Transverse colon (tissue), 4 donors: ENCODE data around the gene PLIN4. TPM values are rescaled to one million over a fixed set of nuclear protein-coding genes. Genes with fewer than 3 reads are reported as not detected.
"Not testable (repeated sequence)": the region's sequence is repeated elsewhere in the genome, so short reads cannot be mapped to it uniquely, and the experiment has no call there.

Experiments used
- DNase-seq: peaks from one replicate; pipeline ENCODE4 v3.0.0-alpha.2; 2019
- H3K27ac ChIP-seq, 4 donors: fragments of 200-600 bp; sonication (generic); 2 replicates each; pipeline ENCODE4 v1.5.1; 2016 to 2018; ENCODE audit warnings: inconsistent platforms in 4 of 4
- H3K27me3 ChIP-seq: fragments of 200-600 bp; sonication (generic); 2 replicates; pipeline ENCODE4 v1.5.1; 2017; ENCODE audit warnings: inconsistent platforms
- H3K36me3 ChIP-seq, 4 donors: fragments of 200-600 bp; sonication (generic); 2 replicates each; pipeline ENCODE4 v1.5.1; 2017 to 2019; ENCODE audit warnings: inconsistent platforms in 4 of 4
- H3K4me1 ChIP-seq, 4 donors: fragments of 200-600 bp; sonication (generic); 2 replicates each; pipeline ENCODE4 v1.5.1; 2017 to 2020; ENCODE audit warnings: inconsistent platforms in 4 of 4
- H3K4me3 ChIP-seq, 4 donors: fragments of 200-600 bp; sonication (generic); 1 replicate in 1 of 4; 2 replicates in 3 of 4; pipeline versions ENCODE4 v1.5.1 to v1.6.1; 2017 to 2019; ENCODE audit warnings: inconsistent platforms in 4 of 4
- H3K9me3 ChIP-seq, 2 donors: fragments of 200-600 bp; sonication (generic); 2 replicates each; pipeline ENCODE4 v1.5.1; 2017 to 2019; ENCODE audit warnings: inconsistent platforms in 2 of 2
- CTCF ChIP-seq, 5 experiments: fragments of 200-600 bp in 3 of 5; fragments of 450-650 bp in 2 of 5; sonication (generic) in 3 of 5; IDR thresholded peaks; 1 replicate in 2 of 5; 2 replicates in 3 of 5; pipeline ENCODE4 v1.5.1; 2016 to 2017; ENCODE audit warnings: antibody characterized with exemption in 5 of 5, inconsistent platforms in 3 of 5, mild to moderate bottlenecking in 2 of 5, moderate library complexity in 1 of 5
- EP300 ChIP-seq: sonication (generic); formaldehyde crosslinking; IDR thresholded peaks from one replicate; pipeline ENCODE4 v1.6.1; 2017; ENCODE audit warnings: antibody characterized with exemption, low read depth
- POLR2A ChIP-seq: fragments of 450-650 bp; IDR thresholded peaks from one replicate; pipeline ENCODE4 v1.6.1; 2016; ENCODE audit warnings: antibody characterized with exemption, mild to moderate bottlenecking, moderate library complexity
- POLR2AphosphoS5 ChIP-seq, 3 donors: sonication (generic); formaldehyde crosslinking; IDR thresholded peaks; one replicate each; pipeline ENCODE4 v1.6.1; 2016; ENCODE audit warnings: antibody characterized with exemption in 3 of 3
- WGBS, 2 donors: methylation state at CpG; one replicate each; pipeline ENCODE4 v1.1.5; 2018; ENCODE audit warnings: low coverage in 1 of 2; 5-methylcytosine and 5-hydroxymethylcytosine counted together
- in situ Hi-C, 4 donors: fragments of 200-750 bp; cut with MboI; loops; one replicate each; pipeline versions ENCODE4 v1.15.0 to v1.15.1; 2017; ENCODE audit warnings: low sequenced_read_pairs in 3 of 4, low pct_ligation_motif_present in 1 of 4, low pct_unique_long_range_greater_than_20kb in 1 of 4
- intact Hi-C: fragments of 100-400 bp; cut with DNase I; formaldehyde crosslinking; loops from one replicate; pipeline ENCODE4 v1.15.1; 2023; ENCODE audit warnings: low total_unique reads
- total RNA-seq, 4 donors: library from RNA; depleted of rRNA; stranded (reverse); fragments of >200 nt; gene quantifications; one replicate each; pipeline ENCODE4 v1.1.0, GENCODE V29; 2016

PLIN4 gene
- total RNA-seq, 4 donors from 2014 or later, result 8.9 to 33.7 (median 22.2) TPM

DNA sequence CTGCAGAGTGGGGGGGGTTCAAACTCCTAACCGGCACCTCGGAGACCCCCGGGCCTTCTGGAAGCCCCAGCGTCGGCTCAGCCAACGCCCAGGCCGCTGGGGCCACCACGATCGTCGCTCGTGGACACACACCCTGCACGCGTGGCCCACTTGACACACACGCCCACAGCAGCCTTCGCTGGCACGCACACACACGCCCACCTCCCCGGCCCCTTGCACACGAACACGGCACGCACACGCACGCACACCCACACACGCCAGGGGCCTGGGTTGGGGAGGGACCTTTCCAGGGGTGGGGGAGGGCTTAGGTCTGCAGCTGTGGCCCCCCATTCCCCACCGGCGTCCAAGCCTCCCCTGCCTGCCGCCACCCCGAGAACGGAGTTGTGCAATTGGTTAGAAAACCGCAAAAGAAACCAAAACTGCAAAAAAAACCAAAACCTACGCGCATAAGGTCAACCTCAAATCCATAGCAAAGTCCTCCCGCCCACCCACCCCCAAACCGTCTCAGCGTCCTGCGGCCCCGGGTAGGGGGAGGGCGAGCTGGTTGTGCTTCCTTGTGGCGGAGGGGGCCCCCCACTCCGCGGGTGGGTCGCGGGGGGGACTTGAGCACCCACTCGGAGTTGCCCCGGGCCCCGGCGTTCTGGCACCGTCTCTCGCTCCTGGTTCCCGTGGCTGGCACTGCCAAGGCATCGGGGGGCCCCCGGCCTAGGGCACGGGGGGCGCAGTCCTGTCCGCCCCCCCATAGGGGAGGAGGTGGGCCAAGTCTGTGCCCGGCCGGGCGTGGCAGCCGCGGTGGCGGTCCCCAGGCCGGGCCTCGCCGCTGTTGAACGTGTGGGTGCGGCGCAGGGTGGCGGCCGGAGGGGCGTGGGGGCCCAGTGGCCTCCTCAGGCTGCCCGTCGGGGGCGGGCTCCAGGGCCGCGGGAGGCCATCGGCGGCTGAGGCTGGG is 24.9 kb upstream of the PLIN4 start:
- in situ Hi-C loops (no loop called here), intact Hi-C loops (no loop called here)
- H3K4me3 ChIP-seq, result peak overlapping the region in 1 of 4 donors; percentile 1
- no peaks in the 10 kb centered on the region for H3K36me3 ChIP-seq
- H3K9me3 ChIP-seq, result no peaks in the 10 kb centered on the region
- H3K4me1 ChIP-seq, result no peaks in the 10 kb centered on the region
- 75% methylated on average over 51 of the region's 77 CpGs; no CpG with 5 or more reads in 1 of the 2 donors for WGBS, 2 donors
- DNase-seq, result no peak
- peaks cover 4% of the 10 kb centered on the region for H3K27me3 ChIP-seq
- no peak overlapping the region for H3K27ac ChIP-seq
- TF ChIP-seq CTCF (IDR thresholded peaks at IDR 0.05) (no peak), EP300 (no peak), POLR2AphosphoS5 (IDR thresholded peaks at IDR 0.05) (no peak)

- H3K27ac ChIP-seq, intact Hi-C loops, in situ Hi-C loops, DNase-seq, H3K4me3 ChIP-seq, H3K27me3 ChIP-seq, H3K36me3 ChIP-seq, H3K4me1 ChIP-seq, H3K9me3 ChIP-seq: not testable (repeated sequence)
- WGBS, 2 donors, result 92 to 96% methylated on average over 4 to 12 of the region's 12 CpGs
Measured at GRCh38 chr19:4541806-4542145, 23.5 kb upstream of the PLIN4 start.

DNA sequence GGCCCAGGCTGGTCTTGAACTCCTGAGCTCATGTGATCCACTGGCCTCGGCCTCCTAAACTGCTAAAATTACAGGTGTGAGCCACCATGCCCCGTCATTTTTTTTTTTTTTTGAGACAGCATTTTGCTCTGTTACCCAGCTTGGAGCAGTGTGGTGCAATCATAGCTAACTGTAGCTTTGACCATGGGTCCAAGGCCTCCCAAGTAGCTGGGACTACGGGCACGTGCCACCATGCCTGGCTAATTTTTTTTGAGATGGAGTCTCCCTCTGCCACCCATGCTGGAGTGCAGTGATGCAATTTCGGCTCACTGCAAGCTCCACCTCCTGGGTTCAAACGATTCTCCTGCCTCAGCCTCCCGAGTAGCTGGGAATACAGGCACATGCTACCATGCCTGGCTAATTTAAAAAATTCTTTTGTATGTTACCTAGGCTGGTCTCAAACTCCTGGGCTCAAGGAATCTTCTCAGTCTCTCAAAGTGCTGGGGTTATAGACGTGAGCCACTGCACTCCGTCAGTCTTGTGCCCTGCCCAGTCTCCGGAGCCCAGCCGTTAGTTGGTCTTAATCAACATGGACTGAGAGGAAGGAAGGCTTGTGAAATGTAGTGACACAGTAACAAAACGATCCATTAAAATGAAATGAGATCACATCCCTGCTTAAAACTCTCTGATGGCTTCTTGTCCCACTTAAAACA is 23.0 kb upstream of the PLIN4 start:
- intact Hi-C loops, result no loop called here
- DNase-seq, result no peak
- Histone ChIP-seq H3K36me3 (no peaks in the 10 kb centered on the region), H3K9me3 (no peaks in the 10 kb centered on the region), H3K27me3 (peaks cover 2% of the 10 kb centered on the region), H3K4me1 (peaks cover 0 to under 1% (median 0%) of the 10 kb centered on the region in 4 donors), H3K27ac (peak overlapping the region in 2 of 4 donors; percentile 64 to 65), H3K4me3 (no peak overlapping the region)
- TF ChIP-seq POLR2A (no peak), POLR2AphosphoS5 (IDR thresholded peaks at IDR 0.05) (no peak), CTCF (IDR thresholded peaks at IDR 0.05) (no peak), EP300 (no peak)
- in situ Hi-C loops, result no loop called here
- 37 to 87% methylated on average over 2 to 12 of the region's 12 CpGs for WGBS, 2 donors

- intact Hi-C loops (no loop called here), in situ Hi-C loops (no loop called here)
- Histone ChIP-seq H3K36me3 (no peaks in the 10 kb centered on the region), H3K4me1 (peaks cover 0 to 13% (median 9%) of the 10 kb centered on the region in 4 donors), H3K4me3 (peak within 1 kb of the TSS in 3 of 4 donors; percentile 15 to 31 (median 19)), H3K27me3 (peaks cover 14% of the 10 kb centered on the region), H3K9me3 (no peaks in the 10 kb centered on the region), H3K27ac (peak within 1 kb of the TSS; percentile 64 to 76 (median 68))
- peak; percentile 88 for DNase-seq
- peak; percentile 81 for TF ChIP-seq POLR2A
- peak; percentile 58 to 89 (median 73) for TF ChIP-seq POLR2AphosphoS5 (IDR thresholded peaks at IDR 0.05)
- TF ChIP-seq CTCF (IDR thresholded peaks at IDR 0.05), result no peak
- no peak for TF ChIP-seq EP300
- WGBS, 2 donors, result 45 to 50% methylated on average over 2 to 14 of the region's 14 CpGs
Measured at GRCh38 chr19:4539693-4540581, 21.7 kb upstream of the PLIN4 start, which contains the start of gene LRG1. LRG1 (minus strand) TSS chr19:4540036; CDS start chr19:4540013, 23 bp downstream.
